GM08714 (cell line): ENCODE data around the gene UNC13C.

Experiments used
- H3K4me3 ChIP-seq: fragments of 200-500 bp; sonication (Bioruptor generic); 2 replicates; pipeline ENCODE4 v1.5.1; 2014; ENCODE audit warnings: mild to moderate bottlenecking, low read length, inconsistent platforms
- ZNF274 ChIP-seq: IDR thresholded peaks from 2 replicates; pipeline ENCODE4 v1.6.1; 2012; ENCODE audit warnings: mild to moderate bottlenecking, low read depth, low read length

Gene UNC13C

DNA sequence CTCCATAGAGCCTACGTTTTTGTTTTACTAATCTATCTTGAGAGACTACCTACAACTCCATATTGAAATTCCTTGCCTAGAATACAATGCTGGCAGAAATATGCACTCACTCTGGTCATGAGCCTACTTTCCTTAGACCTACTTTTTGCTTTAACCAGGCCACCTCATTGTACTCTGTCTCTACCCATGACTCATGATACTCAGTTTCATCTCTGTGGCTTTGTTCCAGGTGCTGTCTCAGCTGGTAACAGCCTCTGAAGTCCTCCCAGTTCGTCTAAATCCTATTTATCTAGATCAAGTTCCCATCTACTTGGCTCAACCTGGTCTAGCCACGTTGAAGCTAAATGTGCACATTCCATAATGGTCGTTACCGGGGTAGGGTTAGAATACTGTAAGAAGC lies 682.1 kb downstream of the UNC13C start:
- no peak for TF ChIP-seq ZNF274
- H3K4me3 ChIP-seq = no peak overlapping the region

DNA sequence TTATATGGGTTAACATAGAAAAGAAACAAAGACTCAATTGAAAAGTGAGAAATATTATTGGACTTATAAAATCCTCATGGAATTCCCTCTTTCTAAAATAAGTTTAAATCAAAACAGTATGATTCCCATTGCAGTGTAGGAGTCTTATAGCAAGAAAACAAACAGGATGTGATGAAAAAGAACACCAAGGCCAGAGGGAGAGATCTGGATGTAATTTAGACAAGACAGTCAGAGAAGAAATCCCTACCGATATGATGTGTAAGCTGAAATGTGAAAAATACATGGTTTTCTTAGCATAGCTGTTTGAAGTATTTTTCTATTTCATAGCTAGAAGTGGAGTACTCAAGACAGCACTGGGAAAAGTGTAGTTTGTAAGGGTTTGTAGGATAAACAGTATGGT lies 697.0 kb downstream of the UNC13C start:
- H3K4me3 ChIP-seq = no peak overlapping the region
- no peak for TF ChIP-seq ZNF274

DNA sequence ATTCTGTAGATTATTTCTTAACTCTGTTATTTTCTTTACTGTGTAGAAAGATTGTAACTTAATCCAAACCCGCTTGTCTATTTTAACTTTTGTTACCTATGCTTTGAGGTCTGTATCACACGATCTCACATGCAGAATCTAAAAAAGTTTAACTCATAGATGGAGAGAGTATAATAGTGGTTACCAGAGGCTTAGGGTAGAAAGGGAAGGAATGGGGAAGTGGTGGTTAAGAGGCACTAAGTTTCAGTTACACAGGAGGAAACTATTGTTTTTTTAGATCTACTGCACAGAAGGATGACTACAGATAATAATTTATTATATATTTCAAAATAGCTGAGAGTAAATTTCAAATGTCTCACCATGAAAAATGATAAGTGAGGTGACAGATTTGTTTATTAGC lies 703.3 kb downstream of the UNC13C start:
- TF ChIP-seq ZNF274 = no peak
- no peak overlapping the region for H3K4me3 ChIP-seq
